WI38 (cell line): ENCODE results near the gene ID3.

Experiments used
- H3K4me3 ChIP-seq: 2 replicates; pipeline ENCODE4 v1.5.1; 2011; ENCODE audit warnings: low read depth, mild to moderate bottlenecking, control low read depth, low read length
- TF ChIP-seq, protein P1 (sequence below): IDR thresholded peaks from 2 replicates; pipeline ENCODE4 v1.5.1; 2012; ENCODE audit warnings: low read depth, mild to moderate bottlenecking, control low read depth, low read length

ID3 gene

GRCh38 chr1:23526329-23527041 is 32.8 kb downstream of the ID3 start:
- TF ChIP-seq, protein P1, sequence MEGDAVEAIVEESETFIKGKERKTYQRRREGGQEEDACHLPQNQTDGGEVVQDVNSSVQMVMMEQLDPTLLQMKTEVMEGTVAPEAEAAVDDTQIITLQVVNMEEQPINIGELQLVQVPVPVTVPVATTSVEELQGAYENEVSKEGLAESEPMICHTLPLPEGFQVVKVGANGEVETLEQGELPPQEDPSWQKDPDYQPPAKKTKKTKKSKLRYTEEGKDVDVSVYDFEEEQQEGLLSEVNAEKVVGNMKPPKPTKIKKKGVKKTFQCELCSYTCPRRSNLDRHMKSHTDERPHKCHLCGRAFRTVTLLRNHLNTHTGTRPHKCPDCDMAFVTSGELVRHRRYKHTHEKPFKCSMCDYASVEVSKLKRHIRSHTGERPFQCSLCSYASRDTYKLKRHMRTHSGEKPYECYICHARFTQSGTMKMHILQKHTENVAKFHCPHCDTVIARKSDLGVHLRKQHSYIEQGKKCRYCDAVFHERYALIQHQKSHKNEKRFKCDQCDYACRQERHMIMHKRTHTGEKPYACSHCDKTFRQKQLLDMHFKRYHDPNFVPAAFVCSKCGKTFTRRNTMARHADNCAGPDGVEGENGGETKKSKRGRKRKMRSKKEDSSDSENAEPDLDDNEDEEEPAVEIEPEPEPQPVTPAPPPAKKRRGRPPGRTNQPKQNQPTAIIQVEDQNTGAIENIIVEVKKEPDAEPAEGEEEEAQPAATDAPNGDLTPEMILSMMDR = no peak
- H3K4me3 ChIP-seq = no peak overlapping the region

- no peak overlapping the region for H3K4me3 ChIP-seq
- TF ChIP-seq, protein P1 = no peak
Observed at GRCh38 chr1:23525558-23526250, 33.6 kb downstream of the ID3 start.

GRCh38 chr1:23524716-23525401 is 34.4 kb downstream of the ID3 start:
- TF ChIP-seq, protein P1 = no peak
- no peak overlapping the region for H3K4me3 ChIP-seq

GRCh38 chr1:23524163-23524562 is 35.1 kb downstream of the ID3 start:
- TF ChIP-seq, protein P1 = no peak
- H3K4me3 ChIP-seq = no peak overlapping the region

DNA sequence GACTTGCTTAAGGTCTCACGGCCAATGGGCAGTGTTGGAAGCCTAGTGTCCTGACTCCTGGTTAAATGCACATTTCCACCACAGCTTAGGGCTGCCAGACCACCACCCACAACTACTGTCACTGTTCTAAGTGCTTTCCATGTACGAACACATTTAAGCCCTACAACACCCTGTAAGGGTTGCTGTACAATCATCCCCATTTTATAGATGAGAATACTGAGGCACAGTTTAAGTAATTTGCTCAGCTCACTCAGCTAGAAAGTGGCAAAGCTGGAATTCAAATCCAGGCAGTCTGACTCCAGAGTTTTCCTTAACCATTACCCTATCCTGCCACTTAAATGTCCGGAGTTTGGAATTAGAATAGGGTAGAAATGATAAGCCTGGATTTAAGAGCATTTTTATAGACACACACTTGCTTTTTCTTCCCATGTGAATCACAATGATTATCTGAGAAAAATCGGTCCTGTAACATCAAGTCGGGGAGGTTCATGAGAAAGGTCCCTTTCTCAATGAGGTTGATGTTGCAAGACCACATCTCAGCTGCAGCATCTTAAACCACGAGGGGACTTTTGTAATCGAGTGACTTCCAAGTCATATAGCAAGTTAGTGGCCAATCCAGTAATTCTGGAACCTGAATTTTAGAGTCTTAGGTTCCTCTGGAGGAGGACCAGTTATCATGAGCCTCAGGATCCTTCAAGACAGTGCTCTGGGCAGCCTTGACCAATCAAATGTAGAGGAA is 36.9 kb downstream of the ID3 start:
- TF ChIP-seq, protein P1 = no peak
- H3K4me3 ChIP-seq = no peak overlapping the region

DNA sequence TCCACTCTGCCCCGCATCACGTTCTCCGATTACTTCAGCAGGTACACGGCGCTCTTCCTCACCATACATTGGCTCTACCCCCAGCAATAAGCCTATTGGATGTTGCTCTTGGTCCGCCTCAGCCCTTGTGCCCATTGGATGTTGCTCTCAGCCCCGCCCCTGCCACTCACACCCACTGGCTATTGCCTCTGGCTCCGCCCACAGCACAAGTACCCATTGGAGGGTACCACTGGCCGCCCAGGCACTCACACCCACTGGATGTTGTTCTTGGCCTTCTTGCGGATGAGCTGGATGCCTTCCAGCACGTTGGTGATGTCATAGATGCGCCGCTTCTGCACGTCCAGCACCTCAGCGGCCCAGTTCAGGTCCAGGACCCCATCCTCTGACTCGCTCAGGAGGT is 37.7 kb downstream of the ID3 start:
- TF ChIP-seq, protein P1 = no peak
- no peak overlapping the region for H3K4me3 ChIP-seq
